Esophagus squamous epithelium (tissue), 4 donors: ENCODE results near the gene SRF.

Source experiments
- POLR2A ChIP-seq, 4 donors: fragments of 450-650 bp; IDR thresholded peaks; one replicate each; pipeline ENCODE4 v1.6.1; 2017; ENCODE audit warnings: antibody characterized with exemption in 4 of 4, mild to moderate bottlenecking in 4 of 4, moderate library complexity in 3 of 4
- TF ChIP-seq, protein P1 (sequence below), 6 experiments: fragments of 450-650 bp in 4 of 6; fragments of 200-600 bp in 2 of 6; sonication (generic) in 2 of 6; IDR thresholded peaks; one replicate each; pipeline ENCODE4 v1.5.1; 2016 to 2019; ENCODE audit warnings: antibody characterized with exemption in 6 of 6, mild to moderate bottlenecking in 4 of 6, moderate library complexity in 4 of 6

DNA sequence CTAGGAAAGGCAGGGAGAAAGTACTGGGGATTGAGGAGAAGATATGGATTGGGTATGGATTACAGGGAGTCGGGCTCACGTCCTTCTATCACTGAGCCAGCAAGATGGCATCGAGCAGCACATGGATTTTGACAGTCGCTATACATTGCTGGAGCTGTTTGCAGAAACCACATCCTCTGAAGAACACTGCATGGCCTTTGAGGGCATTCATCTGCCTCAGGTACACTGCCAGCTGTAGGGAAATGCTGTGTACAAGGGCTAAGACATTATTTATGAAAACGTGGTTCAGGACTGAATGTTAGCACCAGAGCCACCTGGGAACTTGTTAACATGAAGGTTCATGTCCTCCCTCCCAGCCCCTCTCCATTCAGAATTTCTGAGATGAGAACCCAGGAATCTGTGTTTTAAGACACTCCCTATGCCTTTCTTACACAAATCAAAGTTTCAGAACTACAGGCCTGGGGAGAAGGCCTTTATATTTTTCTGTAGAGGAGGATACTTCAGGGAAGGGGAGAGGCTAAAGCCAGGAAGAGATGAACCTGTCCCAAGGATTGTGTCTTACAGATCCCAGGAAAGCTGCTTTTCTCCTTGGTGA, 14.4 kb downstream of the SRF start:
- TF ChIP-seq, protein P1, sequence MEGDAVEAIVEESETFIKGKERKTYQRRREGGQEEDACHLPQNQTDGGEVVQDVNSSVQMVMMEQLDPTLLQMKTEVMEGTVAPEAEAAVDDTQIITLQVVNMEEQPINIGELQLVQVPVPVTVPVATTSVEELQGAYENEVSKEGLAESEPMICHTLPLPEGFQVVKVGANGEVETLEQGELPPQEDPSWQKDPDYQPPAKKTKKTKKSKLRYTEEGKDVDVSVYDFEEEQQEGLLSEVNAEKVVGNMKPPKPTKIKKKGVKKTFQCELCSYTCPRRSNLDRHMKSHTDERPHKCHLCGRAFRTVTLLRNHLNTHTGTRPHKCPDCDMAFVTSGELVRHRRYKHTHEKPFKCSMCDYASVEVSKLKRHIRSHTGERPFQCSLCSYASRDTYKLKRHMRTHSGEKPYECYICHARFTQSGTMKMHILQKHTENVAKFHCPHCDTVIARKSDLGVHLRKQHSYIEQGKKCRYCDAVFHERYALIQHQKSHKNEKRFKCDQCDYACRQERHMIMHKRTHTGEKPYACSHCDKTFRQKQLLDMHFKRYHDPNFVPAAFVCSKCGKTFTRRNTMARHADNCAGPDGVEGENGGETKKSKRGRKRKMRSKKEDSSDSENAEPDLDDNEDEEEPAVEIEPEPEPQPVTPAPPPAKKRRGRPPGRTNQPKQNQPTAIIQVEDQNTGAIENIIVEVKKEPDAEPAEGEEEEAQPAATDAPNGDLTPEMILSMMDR (IDR thresholded peaks at IDR 0.05), result no peak
- TF ChIP-seq POLR2A (IDR thresholded peaks at IDR 0.05), result no peak
